Measurements from ENCODE around the gene CCDC63.

The CCDC63 gene

DNA sequence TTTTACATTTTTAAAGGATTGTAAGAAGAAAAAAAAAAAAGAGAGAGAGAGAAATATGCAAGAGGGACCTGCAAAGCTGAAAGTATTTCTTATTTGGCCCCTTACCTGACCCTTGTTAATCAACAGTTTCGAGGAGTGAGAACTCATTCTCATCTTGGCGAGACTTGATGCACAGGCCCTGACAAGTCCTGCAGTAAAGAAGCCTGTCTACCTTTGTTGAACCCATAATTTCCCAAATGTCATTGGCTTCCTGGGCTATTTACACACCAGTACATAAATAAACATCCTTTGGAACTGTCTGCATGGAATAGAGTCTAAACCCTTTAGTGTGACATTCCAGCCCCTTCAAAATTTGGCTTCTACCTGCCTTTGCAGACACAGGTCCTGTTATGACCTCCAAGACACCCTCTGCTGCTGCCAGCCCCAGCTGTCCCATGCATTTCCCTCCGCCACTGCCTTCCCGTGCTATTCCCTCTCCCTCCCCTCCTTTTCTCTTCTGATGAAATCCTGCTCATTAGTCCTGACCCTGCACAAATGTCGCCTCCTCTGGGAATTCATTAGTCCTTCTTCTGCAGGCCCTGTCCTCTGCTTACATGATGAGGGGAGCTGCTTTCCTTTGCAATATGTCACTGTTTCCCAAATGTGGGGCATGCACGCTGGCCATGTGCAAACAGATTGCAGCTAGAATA lies 38.5 kb downstream of the CCDC63 start:
- DNase-seq: no peak

DNA sequence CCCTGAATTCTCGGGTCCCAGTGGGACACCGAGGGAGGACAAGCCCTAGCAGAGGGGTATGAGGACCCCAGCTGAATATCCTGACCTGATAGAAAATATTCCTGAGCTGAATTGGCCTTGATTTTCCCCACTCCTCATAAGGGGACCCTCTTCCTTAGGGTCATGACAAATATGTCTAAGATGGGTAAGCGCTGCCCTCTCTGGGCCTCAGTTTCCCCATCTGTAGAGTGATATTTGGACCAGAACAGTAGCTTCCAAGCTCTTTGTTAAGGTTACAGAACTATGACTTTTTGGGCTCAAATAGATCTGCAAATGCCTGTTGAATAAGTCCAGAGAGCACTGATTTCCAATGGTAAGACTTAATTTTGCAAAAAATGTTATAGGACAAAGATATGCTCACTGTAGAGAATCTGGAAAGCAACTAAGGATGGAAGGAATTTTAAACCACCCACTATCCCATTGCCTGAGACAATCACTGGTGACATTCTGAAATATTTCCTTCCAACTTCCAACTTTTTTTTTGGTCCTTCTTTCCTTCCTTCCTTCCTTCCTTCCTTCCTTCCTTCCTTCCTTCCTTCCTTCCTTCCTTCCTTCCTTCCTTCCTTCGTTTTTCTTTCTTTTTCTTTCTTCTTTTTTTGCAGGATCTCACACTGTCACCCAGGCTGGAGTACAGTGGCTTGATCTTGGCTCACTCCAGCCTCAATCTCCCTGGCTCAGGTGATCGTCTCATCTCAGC lies 41.6 kb downstream of the CCDC63 start:
- DNase-seq: no peak

DNA sequence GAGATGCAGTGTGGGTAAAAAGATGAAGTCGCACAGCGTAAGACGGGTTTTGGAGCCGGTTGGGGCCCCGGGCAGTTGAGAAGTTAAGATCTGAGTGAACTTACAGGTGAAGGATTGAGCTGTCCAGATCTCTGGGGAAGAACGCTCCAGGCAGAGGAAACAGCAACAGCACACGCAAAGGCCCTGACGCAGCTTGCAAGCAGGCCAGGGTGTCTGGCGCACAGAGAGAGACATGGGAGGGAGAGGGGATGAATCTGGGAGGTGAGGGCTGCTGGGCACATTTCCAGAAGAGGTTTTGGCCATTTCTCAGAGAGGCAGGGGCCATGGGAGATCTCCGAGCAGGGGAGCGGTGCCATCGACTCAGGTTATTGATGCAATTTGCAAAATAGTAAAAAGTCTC lies 42.6 kb downstream of the CCDC63 start:
- DNase-seq: no peak

DNA sequence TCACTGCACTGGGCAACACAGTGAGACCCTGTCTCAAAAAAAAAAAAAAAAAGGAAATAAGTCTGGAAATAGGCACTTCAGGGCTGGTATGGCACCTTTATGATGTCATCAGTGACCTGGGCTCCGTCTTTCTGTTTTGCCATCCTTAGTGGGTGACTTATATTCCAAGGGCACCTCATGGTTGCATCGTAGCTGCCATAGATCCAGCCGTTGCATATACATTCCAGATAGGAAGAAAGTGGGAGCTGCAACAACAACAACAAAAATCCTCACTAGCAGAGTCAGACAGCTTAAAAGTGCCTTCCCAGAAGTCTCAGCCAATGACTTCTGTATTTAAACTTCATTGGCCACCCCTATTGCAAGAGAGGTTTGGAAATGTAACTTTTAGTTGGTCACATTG lies 47.2 kb downstream of the CCDC63 start:
- no peak for DNase-seq

DNA sequence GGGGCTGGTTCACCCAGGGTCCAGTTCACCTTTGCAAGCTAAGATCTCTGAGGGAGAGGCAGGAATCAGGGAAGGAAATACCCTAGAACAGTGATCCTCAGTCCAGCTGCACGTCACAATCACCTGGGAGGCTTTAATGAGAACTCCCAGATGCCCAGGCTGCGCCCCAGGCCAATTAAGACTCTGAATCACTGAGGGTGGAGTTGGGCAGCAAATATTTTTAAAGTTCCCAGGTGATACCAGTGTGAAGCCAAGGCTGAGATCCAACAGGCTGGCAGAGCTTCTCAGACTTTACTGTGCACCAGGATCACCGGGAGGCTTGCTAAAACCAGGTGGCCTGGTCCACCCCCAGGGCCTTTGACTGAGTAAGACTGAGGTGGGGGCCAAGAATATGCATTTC lies 49.8 kb downstream of the CCDC63 start:
- DNase-seq: no peak

DNA sequence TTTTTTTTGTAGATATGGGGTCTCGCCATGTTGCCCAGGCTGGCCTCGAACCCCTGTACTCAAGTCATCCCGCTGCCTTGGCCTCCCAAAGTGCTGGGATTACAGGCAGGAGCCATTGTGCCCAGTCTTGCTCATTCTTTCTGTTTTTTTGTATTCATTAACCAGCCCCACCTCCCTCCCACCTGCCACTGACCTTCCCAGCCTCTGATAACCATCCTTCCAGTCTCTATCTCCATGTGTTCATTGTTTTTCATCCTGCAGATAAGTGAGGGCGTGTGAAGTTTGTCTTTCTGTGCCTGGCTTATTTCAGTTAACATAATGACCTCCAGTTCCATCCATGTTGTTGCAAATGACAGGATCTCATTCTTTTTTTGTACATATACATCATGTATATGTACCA lies 54.6 kb downstream of the CCDC63 start:
- DNase-seq: no peak

DNA sequence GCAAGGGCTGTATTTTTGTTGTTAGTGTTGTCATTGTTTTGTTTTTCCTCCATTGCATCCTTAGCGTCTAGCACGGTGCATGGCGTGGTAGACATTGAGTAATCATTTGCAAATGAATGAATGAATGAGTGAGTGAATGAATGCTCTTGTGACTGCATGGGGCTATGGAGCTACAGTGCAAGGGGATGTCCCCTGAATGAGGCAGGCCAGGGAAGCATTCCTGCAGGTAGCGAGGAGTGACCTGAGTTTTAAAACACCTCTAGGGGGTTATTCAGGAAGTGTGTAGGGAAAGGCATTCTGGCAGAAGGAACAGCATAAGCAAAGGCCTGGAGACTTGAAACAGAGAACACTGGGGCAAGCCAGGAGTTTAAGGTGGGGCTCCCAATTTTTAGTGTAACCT lies 56.7 kb downstream of the CCDC63 start:
- no peak for DNase-seq

DNA sequence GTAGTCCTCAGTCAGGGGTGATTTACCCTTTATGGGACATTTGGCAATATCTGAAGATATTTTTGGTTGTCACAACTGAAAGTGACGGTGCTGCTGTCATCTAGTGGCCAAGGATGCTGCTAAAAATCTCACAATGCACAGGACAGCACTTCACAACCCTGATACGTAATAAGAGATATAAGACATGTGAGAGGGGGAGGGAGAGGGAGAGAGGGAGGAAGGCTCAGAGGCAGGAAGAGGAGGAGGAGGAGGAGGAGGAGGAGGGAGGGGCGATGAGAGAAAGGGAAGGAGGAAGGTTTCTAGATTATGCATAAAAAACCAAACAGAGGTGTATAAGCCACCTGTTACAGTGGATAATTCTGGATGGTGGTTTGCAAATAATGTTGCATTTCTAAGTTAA lies 59.3 kb downstream of the CCDC63 start:
- no peak for DNase-seq

DNA sequence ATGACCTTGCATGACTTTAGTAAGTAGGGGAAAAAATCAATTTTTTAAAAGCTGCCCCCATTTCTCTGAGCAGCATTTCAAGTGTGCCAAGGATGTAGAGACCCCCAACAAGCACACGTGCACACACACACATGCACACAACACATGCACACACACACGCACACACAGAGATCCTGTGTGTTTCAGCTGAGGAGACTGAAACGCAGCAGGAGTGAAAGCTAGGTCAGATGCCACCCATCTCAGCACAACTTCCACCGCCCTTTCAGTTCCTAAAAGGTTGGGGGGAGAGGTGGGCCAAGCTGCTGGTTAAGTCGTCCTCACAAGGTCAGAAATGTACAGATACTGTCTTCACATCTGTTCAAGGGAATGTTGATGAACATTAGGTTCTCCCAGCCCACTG lies 59.7 kb downstream of the CCDC63 start:
- no peak for DNase-seq

DNA sequence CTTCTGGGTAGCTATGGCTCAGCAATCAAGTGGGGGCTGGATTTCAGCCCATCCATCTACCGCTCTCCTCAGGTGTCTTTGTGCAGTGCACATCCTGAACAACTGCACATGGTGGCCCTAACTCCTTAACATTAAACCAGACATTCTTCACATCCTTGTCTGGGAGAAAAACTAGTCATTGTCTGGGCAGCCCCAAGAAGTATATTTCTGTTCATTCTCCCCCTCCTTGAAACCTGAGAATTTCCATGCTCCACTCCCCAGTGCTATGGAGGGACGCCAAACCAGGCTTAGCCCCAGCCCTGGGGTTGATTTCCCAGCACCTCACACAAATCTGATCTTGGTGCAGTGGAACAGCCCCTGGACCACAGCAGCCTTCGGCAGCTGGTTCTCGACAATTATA lies 60.2 kb downstream of the CCDC63 start:
- no peak for DNase-seq

DNA sequence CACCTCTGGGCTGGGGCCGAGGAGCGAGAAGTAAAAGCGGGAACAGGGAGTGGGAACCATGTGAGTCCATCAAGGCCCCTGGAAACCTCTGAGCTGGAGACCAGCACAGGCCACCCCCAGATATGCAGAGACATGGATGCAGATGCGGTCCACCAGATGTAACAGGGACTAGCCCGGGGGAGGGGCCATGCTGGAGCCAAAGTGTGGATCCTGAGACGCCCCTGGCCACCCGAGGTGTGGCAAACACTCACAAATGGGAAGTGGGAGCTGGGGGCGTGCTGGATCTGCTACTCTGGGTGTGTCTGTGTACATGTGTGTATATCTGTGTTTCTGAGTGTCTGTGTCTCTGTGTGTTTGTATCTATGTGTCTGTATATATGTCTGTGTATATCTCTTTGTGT lies 60.8 kb downstream of the CCDC63 start:
- no peak for DNase-seq

DNA sequence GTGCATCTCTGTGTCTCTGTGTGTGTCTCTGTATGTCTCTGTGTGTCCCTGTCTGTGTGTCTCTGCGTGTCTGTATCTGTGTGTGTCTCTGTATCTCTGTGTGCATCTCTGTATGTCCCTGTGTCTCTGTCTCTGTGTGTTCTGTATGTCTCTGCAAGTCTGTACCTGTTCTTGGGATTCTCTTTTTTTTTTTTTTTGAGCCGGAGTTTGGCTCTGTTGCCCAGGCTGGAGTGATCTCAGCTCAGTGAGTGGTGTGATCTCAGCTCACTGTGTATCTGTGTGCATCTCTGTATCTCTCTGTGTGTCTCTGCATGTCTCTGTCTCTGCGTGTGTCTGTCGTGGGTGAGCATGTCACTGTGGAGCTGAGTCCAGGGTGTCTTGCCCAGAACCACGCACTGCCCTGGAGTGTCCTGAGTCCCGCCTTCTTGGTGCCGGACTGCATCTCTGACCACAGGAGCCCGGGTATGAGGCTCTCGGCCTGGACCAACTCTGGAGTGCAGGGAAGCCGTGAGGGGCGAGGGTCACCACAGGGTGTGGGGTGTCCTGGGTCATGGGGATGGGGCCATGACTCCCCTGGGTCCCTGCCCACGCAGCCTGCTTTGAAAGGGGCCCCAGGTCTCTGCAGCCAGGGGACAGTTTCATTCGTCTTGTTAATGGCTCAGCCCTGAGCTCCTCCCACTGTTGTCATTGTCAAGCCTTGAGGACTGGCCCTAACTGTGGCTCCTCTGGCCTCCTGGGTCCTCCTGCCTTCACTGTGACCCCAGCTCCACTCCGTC lies 61.8 kb downstream of the CCDC63 start:
- no peak for DNase-seq

DNA sequence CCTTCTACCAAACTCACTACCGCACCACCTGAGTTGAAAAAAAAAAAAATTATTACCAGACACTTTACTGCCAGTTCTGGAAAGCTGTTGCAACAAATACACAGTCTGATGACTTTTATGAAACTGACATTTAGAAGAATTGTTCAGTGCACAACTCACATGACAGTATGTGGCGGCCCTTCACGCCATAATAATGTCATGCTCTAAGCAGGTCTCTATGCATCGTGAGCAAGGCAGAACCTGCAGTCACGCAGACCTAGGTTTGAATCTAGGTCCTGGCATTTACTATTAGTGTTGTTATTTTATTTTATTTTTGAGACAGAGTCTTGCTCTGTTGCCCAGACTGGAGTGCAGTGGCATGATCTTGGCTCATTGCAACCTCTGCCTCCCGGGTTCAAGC lies 65.5 kb downstream of the CCDC63 start:
- no peak for DNase-seq

DNA sequence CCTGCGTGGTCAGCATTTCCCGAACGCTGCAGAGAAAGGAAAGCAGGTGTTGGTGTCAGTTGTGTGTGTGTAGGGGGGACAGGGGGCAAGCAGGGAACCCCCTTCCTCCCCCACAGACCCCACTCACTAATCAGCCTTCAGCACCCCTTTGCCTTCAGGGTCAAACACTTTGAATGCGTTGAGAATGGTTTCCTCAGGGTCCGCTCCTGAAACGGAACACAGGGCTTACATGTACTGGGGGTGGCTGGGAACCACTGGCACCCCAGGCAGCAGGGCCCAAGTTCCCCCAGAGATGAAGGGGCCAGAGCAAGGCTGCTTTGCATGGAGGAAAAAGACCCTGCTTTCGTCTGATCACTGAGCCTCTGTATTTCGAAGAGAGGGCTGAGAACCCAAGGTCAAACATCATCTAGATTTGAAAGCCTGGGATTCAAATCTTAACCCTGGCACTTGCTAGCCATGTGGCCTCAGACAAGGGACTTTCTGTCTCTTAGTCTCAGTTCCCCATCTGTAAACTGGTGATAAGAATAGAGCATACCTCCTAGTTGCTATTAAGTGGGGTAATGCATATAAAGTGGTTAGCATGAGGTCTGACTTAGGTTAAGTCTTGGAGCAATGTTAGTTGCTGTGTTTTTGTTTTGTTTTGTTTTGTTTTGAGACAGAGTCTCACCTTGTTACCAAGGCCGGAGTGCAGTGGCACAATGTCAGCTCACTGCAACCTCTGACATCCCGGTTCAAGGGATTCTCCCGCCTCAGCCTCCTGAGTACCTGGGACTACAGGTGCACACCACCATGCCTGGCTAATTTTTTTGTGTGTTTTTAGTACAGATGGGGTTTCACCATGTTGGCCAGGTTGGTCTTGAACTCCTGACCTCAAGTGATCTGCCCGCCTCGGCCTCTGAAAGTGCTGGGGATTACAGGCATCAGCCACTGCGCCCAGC lies 66.6 kb downstream of the CCDC63 start:
- no peak for DNase-seq

DNA sequence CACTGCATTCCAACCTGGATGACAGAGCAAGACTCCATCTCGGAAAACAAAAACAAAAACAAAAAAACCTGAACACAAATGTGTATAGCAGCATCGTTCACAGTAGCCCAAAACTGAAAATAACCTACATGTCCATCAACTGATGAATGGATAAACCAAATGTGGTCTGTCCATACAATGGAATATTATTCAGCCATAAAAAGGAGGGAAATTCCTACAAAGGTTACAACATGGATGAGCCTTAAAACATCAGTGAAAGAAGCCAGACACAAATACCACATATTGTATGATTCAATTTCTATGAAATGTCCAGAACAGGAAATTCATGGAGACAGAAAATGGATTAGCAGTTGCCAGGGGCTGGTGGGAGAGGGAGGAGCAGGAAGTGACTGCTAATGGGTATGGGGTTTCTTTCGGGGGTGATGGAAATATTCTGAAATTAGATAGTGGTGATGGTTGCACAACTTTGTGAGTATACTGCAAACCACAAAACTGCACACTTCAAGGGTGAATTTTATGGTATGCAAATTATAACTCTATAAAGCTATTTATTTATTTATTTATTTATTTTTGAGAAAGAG lies 69.6 kb downstream of the CCDC63 start:
- no peak for DNase-seq

DNA sequence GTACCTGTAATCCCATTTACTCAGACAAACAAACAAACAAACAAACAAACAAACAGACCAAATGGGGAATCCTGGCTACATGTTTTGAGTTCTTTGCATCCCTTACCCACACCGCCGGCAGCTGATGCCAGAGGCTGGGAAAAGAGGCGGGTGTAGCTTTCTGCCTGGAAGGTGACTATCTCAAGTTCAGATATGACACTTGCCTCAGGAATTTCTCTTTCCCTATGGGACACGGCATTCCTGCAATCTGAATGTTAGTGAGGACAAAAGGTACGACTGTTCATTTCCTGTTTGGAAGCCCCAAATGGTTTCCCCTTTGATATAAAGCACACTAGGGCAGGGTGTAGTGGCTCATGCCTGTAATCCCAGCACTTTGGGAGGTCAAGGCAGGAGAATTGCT lies 70.7 kb downstream of the CCDC63 start:
- no peak for DNase-seq

DNA sequence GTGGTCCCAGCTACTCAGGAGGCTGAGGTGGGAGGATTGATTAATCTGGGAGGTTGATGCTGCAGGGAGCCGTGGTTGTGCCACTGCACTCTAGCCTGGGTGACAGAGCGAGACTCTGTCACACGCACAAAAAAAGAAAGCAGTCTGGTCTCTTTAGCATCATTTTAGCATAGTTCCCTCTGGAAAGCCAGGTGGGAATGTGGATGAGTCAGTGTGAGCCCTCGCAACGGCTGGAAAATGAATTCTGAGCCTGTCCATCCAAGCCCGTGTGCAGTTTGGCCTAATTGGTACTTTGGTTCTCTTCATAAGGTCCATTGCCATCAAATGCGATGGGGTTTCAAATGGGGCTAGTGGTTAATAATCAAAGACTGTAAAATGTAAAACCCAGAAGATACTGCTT lies 71.2 kb downstream of the CCDC63 start:
- DNase-seq: no peak

DNA sequence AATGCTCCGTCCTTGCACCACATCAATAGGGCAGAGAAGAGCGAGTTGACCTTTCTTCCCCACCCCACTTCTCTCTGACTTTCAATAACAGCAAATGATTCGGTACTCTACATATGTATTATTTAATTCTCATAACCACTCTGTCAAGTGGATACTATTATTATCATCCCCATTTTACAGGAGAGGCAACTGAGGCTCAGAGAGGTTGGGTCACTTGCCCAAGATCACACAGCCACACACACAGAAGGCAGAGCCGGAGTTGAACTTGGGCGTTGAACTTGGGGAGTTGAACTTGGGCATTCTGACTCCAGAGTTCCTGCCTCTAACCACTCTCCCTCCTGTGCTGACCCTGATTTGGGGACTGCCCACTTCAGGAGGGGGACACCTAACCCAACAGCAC lies 72.9 kb downstream of the CCDC63 start:
- no peak for DNase-seq

DNA sequence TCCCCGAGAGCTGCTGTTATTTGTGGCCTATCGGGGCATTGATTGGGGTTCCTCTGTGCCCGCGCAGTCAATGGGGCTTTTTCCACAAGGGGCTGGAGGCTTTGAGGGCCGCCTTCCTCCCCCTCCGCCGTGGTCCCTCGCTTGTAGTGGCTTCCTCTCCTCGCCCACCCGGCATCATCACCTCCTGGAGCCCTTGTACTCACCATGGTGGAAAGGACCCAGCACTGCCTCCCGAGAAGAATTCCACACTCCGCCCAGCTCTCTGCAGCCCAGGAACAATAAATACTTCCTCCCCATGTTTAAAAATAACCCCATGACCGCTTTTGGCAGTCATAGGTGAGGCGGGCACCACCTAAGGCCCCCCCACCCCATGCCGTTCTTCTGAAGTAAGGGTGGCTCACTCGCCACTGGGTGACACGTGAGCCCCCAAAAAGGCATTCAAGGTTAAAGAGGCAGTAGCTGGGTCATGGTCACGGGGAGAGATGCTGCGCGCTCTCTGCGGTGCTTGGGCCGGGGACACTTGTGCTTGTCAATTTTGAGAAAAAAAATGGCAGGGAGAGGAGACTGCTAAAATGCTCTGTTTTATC lies 73.6 kb downstream of the CCDC63 start, which contains the start of gene MYL2:
Gene MYL2, minus strand, starts transcription at position 256 of the 587 bp plus-strand sequence. Its CDS starts 50 bp downstream, at position 206.
- no peak for DNase-seq

DNA sequence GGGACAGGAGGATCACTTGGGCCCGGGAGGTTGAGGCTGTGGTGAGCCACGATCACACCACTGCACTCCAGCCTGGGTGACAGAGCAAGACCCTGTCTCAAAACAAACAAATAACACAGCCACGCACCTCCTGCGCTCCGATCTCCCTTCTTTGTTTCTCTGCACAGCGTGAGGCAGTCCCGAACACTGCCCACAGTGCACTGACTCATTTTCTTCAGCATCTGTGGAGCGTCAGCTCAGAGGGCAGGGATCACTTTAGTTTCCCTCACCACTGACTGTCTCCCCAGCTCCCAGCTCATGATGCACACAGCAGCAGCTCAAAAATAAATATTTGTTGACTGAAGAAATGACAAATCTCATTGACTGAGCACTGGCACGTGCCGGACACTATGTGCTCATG lies 74.5 kb downstream of the CCDC63 start:
- DNase-seq: no peak

DNA sequence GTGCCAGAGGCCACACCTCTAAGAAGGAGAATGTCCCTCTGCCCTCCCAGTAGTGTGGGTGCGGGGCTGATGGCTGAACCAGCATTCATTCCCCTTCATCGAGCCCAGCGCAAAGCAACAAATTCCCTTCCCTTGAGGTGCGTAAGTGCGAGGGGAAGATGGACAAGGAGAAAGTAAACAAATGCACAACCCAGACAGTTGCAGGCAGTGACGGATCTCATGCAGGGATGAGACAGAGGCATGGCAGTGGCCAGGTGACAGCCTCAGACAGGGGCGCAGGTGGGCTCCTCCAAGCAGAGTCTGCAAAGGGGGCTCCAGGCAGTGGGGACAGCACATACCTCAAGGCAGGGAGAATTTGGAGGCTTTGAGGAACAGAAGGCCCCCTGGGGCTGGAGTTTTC lies 75.9 kb downstream of the CCDC63 start:
- no peak for DNase-seq

DNA sequence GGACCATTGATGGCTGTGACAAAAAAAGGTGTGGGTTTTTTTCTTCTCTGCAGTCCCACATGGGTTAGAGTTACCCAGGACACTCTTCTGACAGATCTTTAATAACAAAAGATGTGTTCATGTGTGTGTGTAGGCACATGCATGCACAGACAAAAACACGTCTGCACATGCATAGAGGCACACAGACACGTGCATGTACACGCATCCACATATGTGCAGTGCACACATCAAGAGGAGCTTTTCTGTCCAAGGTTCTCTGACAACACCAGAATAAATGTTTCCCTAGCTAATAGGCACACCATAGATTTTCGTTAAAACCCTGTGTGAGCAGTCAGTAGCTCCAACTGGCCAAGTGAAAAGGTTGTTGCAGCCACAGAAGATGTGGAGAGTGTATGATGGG lies 76.4 kb downstream of the CCDC63 start:
- DNase-seq: no peak
